ENCODE results near the gene HSD17B2. TPM values are rescaled to one million over a fixed set of nuclear protein-coding genes. Genes with fewer than 3 reads are reported as not detected.

Gene HSD17B2
- total RNA-seq, 2 experiments from 2014 or later: not detected

GRCh38 chr16:82111944-82112343 is 76.9 kb downstream of the HSD17B2 start:
- H3K36me3 Mint-ChIP-seq (ENCODE audit: low read depth): no peaks in the 10 kb centered on the region
- H3K27ac Mint-ChIP-seq: no peak overlapping the region
- H3K9me3 Mint-ChIP-seq: no peaks in the 10 kb centered on the region
- no peak overlapping the region for H3K4me3 Mint-ChIP-seq
- ChIA-PET POLR2A (no interaction called here), CTCF (no interaction called here)
- H3K27me3 Mint-ChIP-seq: peaks cover 2% of the 10 kb centered on the region
- DNase-seq: no peak
- H3K4me1 Mint-ChIP-seq: no peaks in the 10 kb centered on the region

GRCh38 chr16:82113741-82114140 is 78.7 kb downstream of the HSD17B2 start:
- no peaks in the 10 kb centered on the region for H3K4me1 Mint-ChIP-seq
- CTCF ChIA-PET: no interaction called here

GRCh38 chr16:82116535-82116934 is 81.5 kb downstream of the HSD17B2 start:
- H3K27ac Mint-ChIP-seq: no peak overlapping the region
- ChIA-PET POLR2A (no interaction called here), CTCF (no interaction called here)
- no peaks in the 10 kb centered on the region for H3K9me3 Mint-ChIP-seq
- no peak for DNase-seq
- no peaks in the 10 kb centered on the region for H3K27me3 Mint-ChIP-seq
- no peaks in the 10 kb centered on the region for H3K4me1 Mint-ChIP-seq
- H3K36me3 Mint-ChIP-seq (ENCODE audit: low read depth): no peaks in the 10 kb centered on the region
- no peak overlapping the region for H3K4me3 Mint-ChIP-seq

More at GRCh38 chr16:82113741-82114140, 78.7 kb downstream of the HSD17B2 start:
- H3K27me3 Mint-ChIP-seq: peaks cover 2% of the 10 kb centered on the region
- POLR2A ChIA-PET: no interaction called here
- H3K4me3 Mint-ChIP-seq: no peak overlapping the region
- H3K27ac Mint-ChIP-seq: no peak overlapping the region
- H3K9me3 Mint-ChIP-seq: no peaks in the 10 kb centered on the region
- no peaks in the 10 kb centered on the region for H3K36me3 Mint-ChIP-seq (ENCODE audit: low read depth)
- DNase-seq: no peak

GRCh38 chr16:82118749-82119148 is 83.7 kb downstream of the HSD17B2 start:
- Mint-ChIP-seq H3K9me3 (no peaks in the 10 kb centered on the region), H3K27ac (no peak overlapping the region), H3K4me3 (no peak overlapping the region), H3K36me3 (ENCODE audit: low read depth) (no peaks in the 10 kb centered on the region), H3K4me1 (no peaks in the 10 kb centered on the region), H3K27me3 (peaks cover 3% of the 10 kb centered on the region)
- ChIA-PET POLR2A (no interaction called here), CTCF (no interaction called here)
- no peak for DNase-seq

- Mint-ChIP-seq H3K36me3 (ENCODE audit: low read depth) (no peaks in the 10 kb centered on the region), H3K4me3 (no peak overlapping the region), H3K4me1 (no peaks in the 10 kb centered on the region), H3K27ac (no peak overlapping the region), H3K27me3 (peaks cover 6% of the 10 kb centered on the region), H3K9me3 (no peaks in the 10 kb centered on the region)
- no peak for DNase-seq
- ChIA-PET CTCF (no interaction called here), POLR2A (no interaction called here)
Measured at GRCh38 chr16:82119405-82119804, 84.4 kb downstream of the HSD17B2 start.

- H3K4me1 Mint-ChIP-seq: no peaks in the 10 kb centered on the region
- peaks cover 14% of the 10 kb centered on the region for H3K27me3 Mint-ChIP-seq
- DNase-seq: no peak
- no peaks in the 10 kb centered on the region for H3K36me3 Mint-ChIP-seq (ENCODE audit: low read depth)
- H3K27ac Mint-ChIP-seq: no peak overlapping the region
- ChIA-PET POLR2A (no interaction called here), CTCF (interaction anchor here (1.7 kb wide), 1 partner anchor 11 kb away, joined by 4 read pairs; no protein-coding TSS in a partner anchor)
- H3K4me3 Mint-ChIP-seq: no peak overlapping the region
- no peaks in the 10 kb centered on the region for H3K9me3 Mint-ChIP-seq
Measured at GRCh38 chr16:82124651-82125050, 89.6 kb downstream of the HSD17B2 start.

GRCh38 chr16:82129881-82130280 is 94.8 kb downstream of the HSD17B2 start:
- Mint-ChIP-seq H3K27me3 (peaks cover 5% of the 10 kb centered on the region), H3K27ac (no peak overlapping the region), H3K36me3 (ENCODE audit: low read depth) (no peaks in the 10 kb centered on the region), H3K4me3 (no peak overlapping the region), H3K4me1 (peaks cover 18% of the 10 kb centered on the region), H3K9me3 (no peaks in the 10 kb centered on the region)
- CTCF ChIA-PET: no interaction called here
- DNase-seq: no peak
- POLR2A ChIA-PET: no interaction called here

- Mint-ChIP-seq H3K27ac (peak overlapping the region; percentile 36), H3K4me3 (no peak overlapping the region), H3K9me3 (no peaks in the 10 kb centered on the region), H3K4me1 (peaks cover 19% of the 10 kb centered on the region), H3K36me3 (ENCODE audit: low read depth) (peaks cover 12% of the 10 kb centered on the region), H3K27me3 (no peaks in the 10 kb centered on the region)
- POLR2A ChIA-PET: interaction anchor here (1.3 kb wide), 2 partner anchors 34 to 36 kb away, joined by 3 read pairs; partner anchors contain the start of gene MPHOSPH6
- CTCF ChIA-PET: interaction anchor here (0.7 to 1.2 kb wide), 4 partner anchors 13 to 73 kb away, joined by 3 to 4 read pairs (median 3); no protein-coding TSS in a partner anchor
- DNase-seq: peak; percentile 22
Measured at GRCh38 chr16:82133798-82134197, 98.7 kb downstream of the HSD17B2 start.

GRCh38 chr16:82134846-82135245 is 99.8 kb downstream of the HSD17B2 start:
- DNase-seq: no peak
- CTCF ChIA-PET: interaction anchor here (1.6 kb wide), 1 partner anchor 10 kb away, joined by 4 read pairs; no protein-coding TSS in a partner anchor
- no peaks in the 10 kb centered on the region for H3K27me3 Mint-ChIP-seq
- POLR2A ChIA-PET: interaction anchor here (1.3 kb wide), 1 partner anchor 35 kb away, joined by 3 read pairs; the partner anchor contains the start of gene MPHOSPH6
- no peak overlapping the region for H3K4me3 Mint-ChIP-seq
- peaks cover 16% of the 10 kb centered on the region for H3K36me3 Mint-ChIP-seq (ENCODE audit: low read depth)
- H3K27ac Mint-ChIP-seq: no peak overlapping the region
- H3K4me1 Mint-ChIP-seq: peaks cover 19% of the 10 kb centered on the region
- H3K9me3 Mint-ChIP-seq: no peaks in the 10 kb centered on the region

GRCh38 chr16:82135844-82136243 is 100.8 kb downstream of the HSD17B2 start:
- Mint-ChIP-seq H3K4me3 (no peak overlapping the region), H3K27ac (no peak overlapping the region), H3K27me3 (no peaks in the 10 kb centered on the region), H3K9me3 (no peaks in the 10 kb centered on the region), H3K4me1 (peaks cover 19% of the 10 kb centered on the region), H3K36me3 (ENCODE audit: low read depth) (peaks cover 16% of the 10 kb centered on the region)
- CTCF ChIA-PET: interaction anchor here (1.6 kb wide), 1 partner anchor 11 kb away, joined by 4 read pairs; no protein-coding TSS in a partner anchor
- DNase-seq: no peak
- POLR2A ChIA-PET: no interaction called here

- POLR2A ChIA-PET: no interaction called here
- Mint-ChIP-seq H3K4me1 (peaks cover 19% of the 10 kb centered on the region), H3K4me3 (no peak overlapping the region), H3K9me3 (no peaks in the 10 kb centered on the region), H3K27ac (no peak overlapping the region), H3K36me3 (ENCODE audit: low read depth) (peaks cover 19% of the 10 kb centered on the region), H3K27me3 (no peaks in the 10 kb centered on the region)
- DNase-seq: no peak
- CTCF ChIA-PET: interaction anchor here (0.8 kb wide), 1 partner anchor 46 kb away, joined by 3 read pairs; no protein-coding TSS in a partner anchor
Measured at GRCh38 chr16:82136956-82137821, 102.1 kb downstream of the HSD17B2 start.

- peaks cover 19% of the 10 kb centered on the region for H3K4me1 Mint-ChIP-seq
- H3K27ac Mint-ChIP-seq: no peak overlapping the region
- ChIA-PET POLR2A (no interaction called here), CTCF (interaction anchor here (0.8 kb wide), 1 partner anchor 47 kb away, joined by 3 read pairs; no protein-coding TSS in a partner anchor)
- no peak overlapping the region for H3K4me3 Mint-ChIP-seq
- H3K9me3 Mint-ChIP-seq: no peaks in the 10 kb centered on the region
- H3K27me3 Mint-ChIP-seq: no peaks in the 10 kb centered on the region
- peaks cover 19% of the 10 kb centered on the region for H3K36me3 Mint-ChIP-seq (ENCODE audit: low read depth)
- no peak for DNase-seq
Measured at GRCh38 chr16:82137822-82138167, 102.7 kb downstream of the HSD17B2 start.

- Mint-ChIP-seq H3K27ac (no peak overlapping the region), H3K4me1 (peaks cover 13% of the 10 kb centered on the region), H3K27me3 (no peaks in the 10 kb centered on the region), H3K4me3 (peak overlapping the region; percentile 30), H3K9me3 (no peaks in the 10 kb centered on the region), H3K36me3 (ENCODE audit: low read depth) (peaks cover 21% of the 10 kb centered on the region)
- CTCF ChIA-PET: no interaction called here
- POLR2A ChIA-PET: no interaction called here
- DNase-seq: no peak
Measured at GRCh38 chr16:82138478-82139285, 103.6 kb downstream of the HSD17B2 start.

Measured in activated CD4-positive, alpha-beta memory T cell treated with anti-CD3 and anti-CD28 coated beads, Interleukin-2, amount 10 ng/mL, durations not matched to agents 7 days and 5 days (primary cell).